NK-92 treated with Interleukin-12 subunit alpha and Interleukin-12 subunit beta, amount 100 ng/mL, for 24 hours (cell line): ENCODE results near the gene PANK3.
"Not testable (repeated sequence)": the region's sequence is repeated elsewhere in the genome, so short reads cannot be mapped to it uniquely, and the experiment has no call there.

Experiments
- DNase-seq: peaks from one replicate; lab custom pipeline; 2025; lab: John Stamatoyannopoulos, UW

The PANK3 gene

DNA sequence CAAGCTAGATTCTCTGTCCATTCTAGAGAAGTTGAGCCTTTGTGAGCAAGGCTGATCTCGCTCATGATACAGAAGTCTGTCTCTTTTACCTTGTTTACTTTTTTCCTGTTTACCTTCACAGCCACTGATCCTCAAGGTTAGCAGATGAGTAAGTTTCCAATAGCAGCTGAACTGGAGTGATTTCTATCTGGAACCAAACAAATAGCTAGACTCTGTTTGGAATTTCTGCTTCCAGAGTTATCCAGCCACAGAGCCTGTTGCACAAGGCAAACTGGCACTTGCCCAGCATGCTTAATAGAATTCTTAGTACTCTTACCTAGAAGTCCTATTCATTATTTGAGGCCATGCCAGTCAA lies 12.8 kb upstream of the PANK3 start:
- no peak for DNase-seq

DNA sequence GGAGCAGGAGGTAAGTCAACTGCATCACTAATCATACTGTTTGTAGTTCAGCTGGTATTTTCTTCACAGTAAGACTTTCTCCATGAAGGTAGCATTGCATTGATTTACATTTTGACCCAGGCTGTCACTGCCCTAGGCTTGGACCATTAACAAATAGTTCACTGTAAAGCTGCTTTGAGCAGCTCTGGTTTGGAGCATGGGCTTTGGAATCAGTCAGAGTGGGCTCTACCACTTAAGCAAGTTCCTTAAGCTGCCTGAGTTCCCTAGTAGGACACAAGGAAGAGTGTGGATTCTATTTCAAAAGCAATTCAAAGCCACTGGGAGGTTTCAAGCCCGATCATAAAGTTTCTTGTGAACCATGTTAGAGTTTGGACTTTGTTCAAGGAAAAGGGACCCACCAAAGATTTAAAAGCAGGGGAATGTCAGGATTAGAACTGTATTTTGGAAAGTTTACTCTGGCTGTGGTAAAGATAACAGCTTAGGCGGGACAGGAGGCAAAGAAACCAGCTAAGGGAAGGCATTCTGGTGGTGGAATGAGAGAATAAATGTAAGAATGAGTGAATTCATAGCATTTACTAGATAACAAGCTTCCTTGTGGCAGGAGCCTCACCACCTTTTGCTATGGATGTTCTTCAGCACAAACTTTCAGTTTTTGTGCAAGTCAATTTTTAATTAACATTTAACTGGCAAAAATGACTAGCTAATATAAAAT lies 12.3 kb upstream of the PANK3 start:
- DNase-seq, result no peak

DNA sequence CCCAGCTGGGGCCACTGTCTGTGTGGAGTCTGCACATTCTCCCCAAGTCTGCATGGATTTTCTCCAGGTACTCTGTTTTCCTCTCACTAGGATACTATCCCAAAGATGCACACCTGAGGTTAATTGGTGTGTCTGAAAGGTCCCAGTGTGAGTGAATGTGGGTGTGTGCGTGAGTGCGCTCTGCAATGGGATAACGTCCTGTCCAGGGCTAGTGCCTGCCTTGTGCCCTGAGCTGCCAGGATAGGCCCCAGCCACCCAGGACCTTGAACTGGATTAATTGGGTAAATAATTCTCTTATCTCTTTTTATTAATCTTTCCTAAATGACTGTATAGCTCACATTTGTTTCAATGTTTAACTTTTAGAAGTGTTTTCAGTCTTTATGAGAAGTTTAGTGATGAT lies 11.5 kb upstream of the PANK3 start:
- no peak for DNase-seq

DNA sequence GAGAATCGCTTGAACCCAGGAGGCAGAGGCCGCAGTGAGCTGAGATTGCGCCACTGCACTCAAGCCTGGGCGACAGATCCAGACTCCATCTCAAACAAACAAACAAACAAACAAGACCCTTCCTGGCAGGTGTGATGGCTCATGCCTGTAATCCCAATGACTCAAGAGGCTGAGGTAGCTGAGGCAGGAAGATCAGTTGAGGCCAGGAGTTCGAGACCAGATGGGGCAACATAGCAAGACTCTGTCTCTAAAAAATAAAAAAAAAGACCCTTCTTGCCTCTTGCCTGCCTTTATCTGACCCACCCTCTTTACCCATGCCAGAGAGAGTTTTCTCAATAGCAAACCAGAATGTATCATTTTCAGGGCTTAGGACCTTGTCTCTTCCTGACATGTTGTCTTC lies 8.8 kb upstream of the PANK3 start:
- no peak for DNase-seq

DNA sequence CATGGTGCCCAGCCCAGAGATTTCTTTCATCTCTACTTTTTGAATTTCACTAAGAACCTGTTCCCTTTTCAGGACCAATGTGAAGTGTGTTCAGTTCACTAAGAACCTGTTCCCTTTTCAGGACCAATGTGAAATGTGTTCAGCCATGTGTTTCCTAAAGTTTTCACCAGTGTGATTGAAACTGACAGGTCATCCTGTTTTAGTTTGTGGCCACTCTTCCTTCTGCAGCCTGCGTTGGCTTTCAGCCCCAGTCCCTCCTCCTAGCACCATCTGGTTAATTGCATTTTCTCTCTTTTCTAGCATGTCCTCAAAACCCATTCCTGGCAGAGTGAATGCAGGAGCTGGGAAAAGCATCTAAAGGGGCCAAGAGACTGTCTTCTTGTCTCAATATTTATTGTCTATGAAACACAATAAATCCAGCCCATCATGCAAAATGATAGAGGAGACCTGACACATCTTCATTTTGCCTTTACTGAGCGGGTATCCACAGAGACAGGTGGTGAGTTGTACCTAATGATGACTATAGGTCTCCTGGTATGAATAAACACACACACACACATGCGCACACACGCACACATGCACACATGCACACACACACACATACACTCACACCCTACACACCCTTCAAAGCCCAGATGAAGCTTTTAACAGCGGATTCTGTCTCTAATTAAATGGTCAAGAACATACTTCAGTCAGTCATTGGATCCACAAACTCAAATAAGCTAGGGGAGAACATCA lies 6.1 kb upstream of the PANK3 start:
- no peak for DNase-seq

DNA sequence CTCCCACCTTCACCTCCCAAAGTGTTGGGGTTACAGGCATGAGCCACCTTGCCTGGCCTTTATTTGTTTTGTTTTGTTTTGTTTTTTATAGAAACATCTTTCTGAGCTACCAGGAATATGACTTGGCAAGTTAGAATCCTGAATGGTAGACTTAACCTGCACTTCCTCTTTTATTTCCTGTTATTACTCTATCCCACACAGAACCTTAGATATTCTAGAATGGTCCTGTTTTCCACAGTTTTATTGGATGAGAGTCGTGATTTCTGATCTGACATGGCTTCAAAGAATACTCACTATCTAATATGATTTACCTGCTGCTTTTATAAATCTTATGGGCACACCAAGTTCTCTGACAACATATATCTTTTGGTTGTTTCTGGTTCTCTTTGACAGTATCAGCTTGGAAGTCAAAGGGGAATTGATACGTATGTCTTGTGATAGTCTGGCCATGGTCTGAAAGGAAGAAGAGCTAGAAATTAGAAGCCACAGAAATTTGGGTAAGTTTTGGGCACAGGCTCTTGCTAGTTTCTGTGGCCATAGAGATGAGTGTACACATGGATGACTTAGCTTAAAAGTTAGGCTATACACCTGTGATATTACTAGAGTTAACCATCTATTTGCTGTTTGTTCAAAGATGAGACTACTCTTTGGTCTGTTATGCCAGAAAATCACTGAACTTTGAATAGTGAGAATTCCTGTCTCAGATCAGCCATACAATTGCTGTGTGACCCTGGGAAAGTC lies 4.7 kb upstream of the PANK3 start:
- DNase-seq, result no peak

DNA sequence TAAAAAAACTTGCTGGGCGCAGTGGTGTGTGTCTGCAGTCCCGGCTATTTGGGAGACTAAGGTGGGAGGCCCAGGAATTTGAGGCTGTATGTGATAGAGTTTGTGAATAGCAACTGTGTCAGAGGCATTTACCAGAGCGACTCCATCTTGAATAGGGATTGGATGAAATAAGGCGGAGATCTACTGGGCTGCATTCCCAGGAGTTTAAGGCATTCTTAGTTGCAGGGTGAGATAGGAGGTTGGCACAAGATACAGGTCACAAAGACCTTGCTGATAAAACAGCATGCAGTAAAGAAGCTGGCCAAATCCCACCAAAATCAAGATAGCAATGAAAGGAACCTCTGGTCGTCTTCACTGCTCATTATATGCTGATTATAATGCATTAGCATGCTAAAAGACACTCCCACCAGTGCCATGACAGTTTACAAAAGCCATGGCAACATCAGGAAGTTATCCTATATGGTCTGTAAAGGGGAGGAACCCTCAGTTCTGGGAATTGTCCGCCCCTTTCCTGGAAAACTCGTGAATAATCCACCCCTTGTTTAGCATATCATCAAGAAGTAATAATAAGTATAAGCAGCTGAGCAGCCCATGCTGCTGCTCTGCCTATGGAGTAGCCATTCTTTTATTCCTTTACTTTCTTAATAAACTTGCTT lies 1.8 kb upstream of the PANK3 start:
- not testable (repeated sequence) for DNase-seq

DNA sequence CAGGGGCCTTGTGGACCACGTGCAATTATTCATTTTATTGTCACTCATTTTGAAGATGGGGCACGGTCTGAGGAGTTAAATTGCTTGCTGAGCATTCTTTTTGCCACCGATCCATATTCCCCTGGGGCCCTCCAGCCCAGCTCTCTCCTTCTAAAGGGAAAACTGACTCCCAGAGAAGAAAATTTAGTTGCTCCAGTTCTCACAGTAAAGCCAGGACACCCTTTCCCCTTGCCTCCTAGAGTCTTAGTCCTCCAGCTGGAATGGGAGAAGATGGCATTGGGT lies 1.0 kb upstream of the PANK3 start:
- DNase-seq, result no peak

DNA sequence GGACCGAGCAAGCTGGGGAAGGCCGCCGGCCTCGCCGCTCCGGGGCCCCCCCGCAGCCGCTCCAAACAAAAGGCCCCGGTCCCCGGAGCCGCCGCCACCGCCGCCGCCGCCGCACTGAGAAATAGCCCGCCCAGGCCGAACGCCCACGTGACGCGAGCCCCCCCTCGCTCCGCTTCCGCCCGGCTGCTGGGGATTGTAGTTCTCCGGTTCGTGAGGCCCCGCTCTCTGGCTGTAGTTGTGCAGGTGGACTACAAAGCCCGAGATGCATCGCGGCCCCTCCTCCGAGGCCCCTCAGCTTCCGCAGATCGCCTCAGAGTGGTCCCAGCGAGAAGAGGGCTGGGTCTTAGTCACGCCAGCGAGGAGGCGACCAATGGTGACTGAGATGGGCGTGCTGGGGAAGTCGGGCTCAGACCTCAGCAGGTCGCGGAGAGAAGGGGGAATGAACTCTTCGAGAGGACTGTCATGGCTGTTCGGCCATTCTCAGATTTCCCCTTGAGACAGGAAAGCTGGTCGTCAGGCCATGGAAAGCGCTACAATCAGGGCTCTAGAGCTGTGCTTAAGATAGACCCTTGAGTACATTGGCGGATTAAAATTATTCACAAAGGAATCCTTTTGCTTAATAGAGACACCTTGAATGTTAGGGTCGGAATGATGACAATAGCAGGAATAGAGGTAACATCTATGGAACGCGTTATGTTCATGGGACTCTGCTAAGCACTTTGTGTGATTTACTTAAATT lies 489 bp upstream of the PANK3 start:
- peak; percentile 98 for DNase-seq

DNA sequence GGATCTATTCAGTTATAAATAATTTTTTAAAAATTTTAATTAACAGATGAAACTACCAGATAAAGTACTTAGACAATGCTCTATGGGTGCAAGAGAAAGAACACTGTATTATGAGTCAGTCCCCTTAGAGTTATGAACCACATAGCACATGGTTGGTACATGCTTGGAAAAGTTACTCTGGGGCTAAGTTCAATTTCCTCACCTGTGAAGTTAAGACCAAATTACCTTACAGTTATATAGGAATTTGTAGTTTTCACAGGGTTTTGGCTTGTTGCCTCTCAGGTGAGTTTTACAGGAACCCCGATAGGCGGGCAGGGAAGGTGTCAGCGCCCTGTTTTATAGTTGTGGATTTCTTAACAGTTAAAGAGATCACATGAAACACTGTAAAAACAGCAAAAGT lies 1.2 kb downstream of the PANK3 start:
- no peak for DNase-seq

DNA sequence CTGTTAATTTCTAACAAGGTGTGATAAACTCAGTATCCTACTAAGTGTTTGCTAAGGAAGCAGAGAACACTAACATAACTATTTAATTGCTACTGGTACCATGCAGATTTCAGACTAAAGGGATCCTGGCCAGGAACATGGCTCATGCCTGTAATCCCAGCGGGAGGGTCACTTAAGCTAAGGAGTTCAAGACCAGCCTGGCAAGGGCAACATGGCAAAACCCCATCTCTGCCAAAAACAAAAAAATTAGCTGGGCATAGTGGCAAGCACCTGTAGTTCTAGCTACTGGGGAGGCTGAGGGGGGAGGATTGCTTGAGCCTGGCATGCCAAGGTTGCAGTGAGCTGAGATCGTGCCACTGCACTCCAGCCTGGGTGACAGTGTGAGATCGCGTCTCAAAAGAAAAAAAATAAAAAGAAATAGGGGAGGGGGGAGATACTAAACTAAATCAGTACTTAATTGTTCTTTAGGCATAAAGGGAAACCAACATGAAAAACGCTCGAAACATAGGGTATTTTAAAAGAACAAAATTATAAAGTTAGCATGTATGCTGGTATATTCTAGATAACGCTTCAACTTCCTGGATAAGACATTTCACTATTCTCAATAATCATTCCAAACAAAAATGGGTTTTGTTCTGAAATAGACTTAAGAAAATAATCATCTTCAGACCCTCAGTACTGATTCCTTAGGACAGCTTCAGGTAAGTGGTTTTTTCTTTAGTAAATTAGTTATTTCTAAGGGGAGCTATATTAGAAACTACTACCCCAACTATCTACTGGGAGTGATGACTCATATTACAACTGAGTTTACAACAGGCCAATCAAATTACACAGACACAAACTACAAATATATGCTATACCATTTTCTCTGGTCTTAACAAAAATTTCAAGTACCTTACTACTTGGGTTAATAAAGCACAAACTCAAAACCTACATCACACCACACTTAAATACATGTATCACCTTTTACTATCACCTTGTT lies 3.5 kb downstream of the PANK3 start:
- DNase-seq, result no peak

DNA sequence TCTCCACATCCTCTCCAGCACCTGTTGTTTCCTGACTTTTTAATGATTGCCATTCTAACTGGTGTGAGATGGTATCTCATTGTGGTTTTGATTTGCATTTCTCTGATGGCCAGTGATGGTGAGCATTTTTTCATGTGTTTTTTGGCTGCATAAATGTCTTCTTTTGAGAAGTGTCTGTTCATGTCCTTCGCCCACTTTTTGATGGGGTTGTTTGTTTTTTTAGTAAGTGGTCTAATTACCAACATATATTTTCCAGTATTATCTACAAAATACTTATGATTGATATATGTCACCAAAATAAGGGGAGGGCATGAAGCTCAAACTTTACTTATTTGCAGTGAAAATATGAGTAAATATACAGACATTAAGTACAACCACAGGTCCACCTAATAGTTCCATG lies 5.0 kb downstream of the PANK3 start:
- DNase-seq, result not testable (repeated sequence)

DNA sequence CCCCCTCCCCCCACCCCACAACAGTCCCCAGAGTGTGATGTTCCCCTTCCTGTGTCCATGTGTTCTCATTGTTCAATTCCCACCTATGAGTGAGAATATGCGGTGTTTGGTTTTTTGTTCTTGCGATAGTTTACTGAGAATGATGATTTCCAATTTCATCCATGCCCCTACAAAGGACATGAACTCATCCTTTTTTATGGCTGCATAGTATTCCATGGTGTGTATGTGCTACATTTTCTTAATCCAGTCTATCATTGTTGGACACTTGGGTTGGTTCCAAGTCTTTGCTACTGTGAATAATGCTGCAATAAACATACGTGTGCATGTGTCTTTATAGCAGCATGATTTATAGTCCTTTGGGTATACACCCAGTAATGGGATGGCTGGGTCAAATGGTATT lies 5.5 kb downstream of the PANK3 start:
- DNase-seq, result not testable (repeated sequence)

DNA sequence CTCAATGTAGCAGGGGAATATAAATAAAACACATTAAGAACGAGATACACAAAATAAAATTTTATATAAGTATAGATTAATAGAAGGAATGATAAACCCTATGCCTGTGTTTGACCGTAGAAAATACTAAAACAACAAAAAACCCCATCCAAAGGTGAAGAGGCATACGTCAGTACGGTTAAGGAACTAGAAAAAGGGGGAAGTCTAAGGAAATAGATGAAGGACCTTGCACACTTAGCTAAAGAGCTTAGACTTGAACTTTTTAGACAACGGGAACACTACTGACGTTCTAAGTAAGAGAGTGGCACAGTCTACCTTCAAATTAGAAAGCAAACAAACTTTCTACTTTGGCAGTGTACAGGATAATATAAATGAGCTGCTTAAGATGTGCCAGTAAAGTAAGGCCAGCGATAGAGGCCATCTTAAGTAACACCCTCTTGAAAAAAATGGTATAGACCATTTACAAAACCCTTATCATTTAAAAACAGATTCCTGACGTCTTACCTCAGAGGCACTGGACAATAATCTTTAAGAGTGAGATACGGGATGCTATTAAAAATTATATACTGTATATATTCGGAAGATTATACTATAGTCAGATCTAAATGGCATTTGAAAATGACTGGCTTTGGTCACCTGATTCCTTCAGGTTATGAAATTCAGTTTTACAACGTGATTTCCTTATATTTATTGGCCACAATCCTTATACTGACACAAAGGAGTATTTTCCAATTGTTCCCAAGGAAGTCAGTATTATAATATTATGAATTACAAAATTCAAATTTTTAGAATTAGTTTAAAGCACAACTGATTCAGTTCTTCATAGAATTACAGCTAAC lies 8.5 kb downstream of the PANK3 start:
- no peak for DNase-seq

DNA sequence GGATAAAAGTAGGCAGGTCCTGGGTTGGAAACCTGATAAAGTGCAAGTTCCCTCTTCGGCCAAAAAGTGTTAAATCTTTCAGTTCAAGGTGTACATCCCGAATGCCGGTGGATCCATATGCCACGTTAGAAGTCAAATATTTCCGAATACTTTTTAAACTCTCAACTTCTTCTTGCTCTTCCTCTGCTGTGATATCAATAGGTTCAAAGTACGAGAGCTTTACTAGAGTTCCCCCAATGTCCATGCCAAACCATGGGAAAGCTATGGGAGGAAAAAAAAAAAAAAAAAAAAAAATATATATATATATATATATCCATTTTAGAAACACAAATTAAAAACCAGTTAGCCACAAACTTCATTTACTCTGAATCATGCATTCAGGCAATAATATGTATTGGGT lies 10.4 kb downstream of the PANK3 start:
- no peak for DNase-seq

DNA sequence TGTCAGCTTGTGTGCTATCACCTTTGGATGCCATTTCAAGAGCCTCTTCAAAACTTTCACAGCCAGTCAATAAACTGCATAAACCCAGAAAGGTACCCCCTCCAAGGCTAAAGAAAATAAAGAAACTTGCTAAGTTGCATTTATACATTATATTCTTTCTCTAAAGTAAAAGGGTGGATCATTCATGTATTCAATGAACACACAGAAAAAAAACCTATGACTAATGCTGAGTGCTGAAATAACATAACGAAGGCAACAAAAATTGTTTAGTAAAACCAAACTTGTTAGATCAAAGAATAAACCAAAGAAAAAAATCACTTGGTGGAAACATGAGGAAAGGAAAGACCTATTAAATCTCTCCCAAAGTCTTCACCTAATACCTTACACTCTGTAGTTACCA lies 15.2 kb downstream of the PANK3 start:
- DNase-seq, result no peak

DNA sequence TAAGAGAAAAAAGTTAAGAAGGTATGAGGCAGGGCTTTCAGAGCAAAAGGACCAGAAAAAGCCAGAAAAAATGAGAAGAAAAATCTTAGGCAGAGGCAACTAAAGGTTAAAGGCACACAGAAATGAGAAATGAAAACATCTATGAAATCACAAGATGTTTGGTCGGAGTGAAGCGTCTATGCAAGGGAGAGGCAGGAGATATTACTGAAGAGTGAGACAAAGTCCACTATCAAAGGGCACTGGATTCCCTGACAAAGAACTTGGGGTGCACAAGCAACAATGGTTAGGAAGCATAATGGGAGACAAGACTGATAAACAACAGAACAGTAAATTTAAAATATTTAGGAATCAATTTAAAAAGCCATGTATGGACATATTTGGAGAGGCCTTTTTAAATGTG lies 16.9 kb downstream of the PANK3 start:
- no peak for DNase-seq

DNA sequence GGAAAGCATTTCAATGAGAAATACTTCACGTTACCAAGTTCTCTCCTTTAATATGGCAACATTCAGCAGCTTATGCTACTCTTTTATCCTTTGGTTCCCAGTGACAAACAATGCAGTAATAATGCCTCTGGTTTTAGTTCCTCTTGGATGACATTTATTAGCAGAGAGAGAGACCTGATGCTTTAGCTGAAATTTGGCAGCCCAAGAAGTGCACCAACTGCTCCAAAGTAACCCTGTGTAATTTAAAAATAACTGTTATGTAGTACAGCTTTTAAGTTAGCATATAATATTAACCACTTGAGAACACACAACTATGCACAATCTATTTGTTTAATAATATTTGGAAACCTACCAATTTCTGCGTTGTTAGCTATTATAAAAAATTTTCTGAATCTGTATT lies 21.8 kb downstream of the PANK3 start:
- no peak for DNase-seq

DNA sequence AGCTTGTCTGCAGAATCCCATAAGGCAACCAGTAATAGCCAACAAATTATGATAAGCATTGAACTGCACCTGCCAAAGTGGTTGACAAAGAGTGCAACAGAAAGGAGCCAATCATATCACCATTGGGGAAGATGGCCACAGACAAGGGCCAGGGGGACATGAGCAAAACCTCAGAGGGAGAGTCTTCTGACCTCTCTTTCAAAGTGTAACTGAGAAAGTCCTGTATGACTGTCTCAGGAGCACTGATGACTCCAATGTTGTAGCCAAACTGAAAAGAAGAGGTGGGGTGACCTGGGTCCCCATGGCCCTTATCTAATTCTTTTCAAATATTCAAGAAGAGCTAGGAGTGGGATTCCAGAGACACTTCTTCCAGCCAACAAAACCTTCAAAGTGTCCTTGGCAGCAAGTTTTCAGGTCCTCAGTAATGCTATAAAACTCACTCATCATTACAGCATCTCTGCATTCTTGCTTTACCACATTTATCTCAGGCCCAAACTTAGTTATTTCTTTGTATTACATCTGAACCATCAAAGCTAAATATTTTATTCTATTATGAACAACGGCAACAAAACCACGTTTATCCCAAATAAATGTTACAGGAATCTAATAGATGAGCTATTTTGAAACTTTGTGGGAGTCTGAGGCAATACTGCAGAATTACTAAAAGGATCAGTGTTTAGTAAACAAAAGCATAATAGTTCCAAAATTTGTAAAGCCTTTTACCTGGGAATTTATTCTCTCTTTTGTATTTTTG lies 25.6 kb downstream of the PANK3 start:
- DNase-seq, result no peak
